Mesendoderm (in vitro differentiated cells): ENCODE results near the gene ATP5F1E.

ENCODE experiments used
- DNase-seq: peaks from one replicate; pipeline ENCODE4 v3.0.0; 2013
- H2AK5ac ChIP-seq: 2 replicates; pipeline ENCODE4 v1.6.1; 2013; ENCODE audit warnings: low read length, inconsistent platforms
- H2BK120ac ChIP-seq: 2 replicates; pipeline ENCODE4 v1.6.1; 2013; ENCODE audit warnings: low read depth, mild to moderate bottlenecking, low read length, moderate library complexity, mixed read lengths
- H2BK15ac ChIP-seq: replicated peaks from 2 replicates; pipeline ENCODE4 v1.6.1; 2013; ENCODE audit warnings: low read depth, mild to moderate bottlenecking, moderate library complexity
- H2BK5ac ChIP-seq: 2 replicates; pipeline ENCODE4 v1.6.1; 2013; ENCODE audit warnings: low read length, inconsistent platforms
- H3K18ac ChIP-seq: 2 replicates; pipeline ENCODE4 v1.6.1; 2013; ENCODE audit warnings: mild to moderate bottlenecking, low read length, mixed read lengths
- H3K23ac ChIP-seq: one replicate; pipeline ENCODE4 v1.6.1; 2013; ENCODE audit warnings: low read length
- H3K27ac ChIP-seq: 2 replicates; pipeline ENCODE4 v1.5.1; 2013; ENCODE audit warnings: low read depth, mild to moderate bottlenecking, inconsistent platforms, low read length, moderate library complexity
- H3K27me3 ChIP-seq: 2 replicates; pipeline ENCODE4 v1.6.1; 2013; ENCODE audit warnings: low read length, control low read depth, mild to moderate bottlenecking, inconsistent platforms; ENCODE audit not compliant: insufficient read depth, poor library complexity
- H3K36me3 ChIP-seq: 2 replicates; pipeline ENCODE4 v1.6.1; 2013; ENCODE audit warnings: low read length, inconsistent platforms; ENCODE audit not compliant: control insufficient read depth, insufficient read depth
- H3K4ac ChIP-seq: one replicate; pipeline ENCODE4 v1.6.1; 2013; ENCODE audit warnings: low read depth, mild to moderate bottlenecking, low read length, moderate library complexity
- H3K4me1 ChIP-seq: 2 replicates; pipeline ENCODE4 v1.6.1; 2013; ENCODE audit warnings: low read depth, low read length, inconsistent platforms; ENCODE audit not compliant: control insufficient read depth
- H3K4me2 ChIP-seq: 2 replicates; pipeline ENCODE4 v1.6.1; 2013; ENCODE audit warnings: low read length
- H3K4me3 ChIP-seq: 2 replicates; pipeline ENCODE4 v1.5.1; 2013; ENCODE audit warnings: mild to moderate bottlenecking, low read length
- H3K56ac ChIP-seq: one replicate; pipeline ENCODE4 v1.6.1; 2013; ENCODE audit warnings: low read length
- H3K79me1 ChIP-seq: 2 replicates; pipeline ENCODE4 v1.6.1; 2013; ENCODE audit warnings: low read length, inconsistent platforms
- H3K79me2 ChIP-seq: 2 replicates; pipeline ENCODE4 v1.6.1; 2013; ENCODE audit warnings: mild to moderate bottlenecking, low read length; ENCODE audit not compliant: control insufficient read depth, insufficient read depth
- H3K9ac ChIP-seq: 2 replicates; pipeline ENCODE4 v1.6.1; 2013; ENCODE audit warnings: low read length, inconsistent platforms
- H4K5ac ChIP-seq: one replicate; pipeline ENCODE4 v1.6.1; 2013; ENCODE audit warnings: low read length
- H4K8ac ChIP-seq: one replicate; pipeline ENCODE4 v1.6.1; 2013; ENCODE audit warnings: low read depth, mild to moderate bottlenecking, control low read depth, low read length, moderate library complexity
- WGBS: extraction: QIAGEN DNeasy Blood & Tissue Kit; methylation state at CpG from one replicate; pipeline ENCODE4 v1.1.7; 2013; ENCODE audit warnings: low lambda C conversion rate, missing lambda C conversion rate; ENCODE audit not compliant: insufficient coverage; ENCODE audit errors: extremely low coverage; 5-methylcytosine and 5-hydroxymethylcytosine counted together

The ATP5F1E gene

GRCh38 chr20:58991715-58992114, 40.4 kb downstream of the ATP5F1E start:
- no peak overlapping the region for H3K4ac ChIP-seq
- no peaks in the 10 kb centered on the region for H3K4me1 ChIP-seq
- no peak overlapping the region for H2BK5ac ChIP-seq
- H3K18ac ChIP-seq, result no peak overlapping the region
- no peak overlapping the region for H2AK5ac ChIP-seq
- no peak overlapping the region for H3K4me3 ChIP-seq
- H3K27me3 ChIP-seq, result no peaks in the 10 kb centered on the region
- H3K27ac ChIP-seq, result no peak overlapping the region
- no peak overlapping the region for H3K23ac ChIP-seq
- H3K56ac ChIP-seq, result no peak overlapping the region
- no peaks in the 10 kb centered on the region for H3K79me2 ChIP-seq
- no peak overlapping the region for H4K8ac ChIP-seq
- H3K4me2 ChIP-seq, result no peak overlapping the region
- H3K36me3 ChIP-seq, result peaks cover 36% of the 10 kb centered on the region
- no peak overlapping the region for H3K9ac ChIP-seq
- no peak overlapping the region for H4K5ac ChIP-seq
- H3K79me1 ChIP-seq, result no peaks in the 10 kb centered on the region
- no peak for DNase-seq
- no CpG with 5 or more reads among the region's 9 CpGs for WGBS
- no peak overlapping the region for H2BK15ac ChIP-seq
- H2BK120ac ChIP-seq, result no peak overlapping the region

- H3K9ac ChIP-seq, result no peak overlapping the region
- no peak for DNase-seq
- no peak overlapping the region for H4K5ac ChIP-seq
- H3K27ac ChIP-seq, result no peak overlapping the region
- H3K36me3 ChIP-seq, result peaks cover 35% of the 10 kb centered on the region
- H4K8ac ChIP-seq, result no peak overlapping the region
- H3K23ac ChIP-seq, result no peak overlapping the region
- H2AK5ac ChIP-seq, result no peak overlapping the region
- H3K56ac ChIP-seq, result no peak overlapping the region
- H3K4me3 ChIP-seq, result no peak overlapping the region
- no peak overlapping the region for H2BK15ac ChIP-seq
- no peak overlapping the region for H3K4ac ChIP-seq
- no peak overlapping the region for H2BK120ac ChIP-seq
- no peaks in the 10 kb centered on the region for H3K27me3 ChIP-seq
- no peak overlapping the region for H3K4me2 ChIP-seq
- H3K79me2 ChIP-seq, result no peaks in the 10 kb centered on the region
- H2BK5ac ChIP-seq, result no peak overlapping the region
- H3K79me1 ChIP-seq, result no peaks in the 10 kb centered on the region
- H3K4me1 ChIP-seq, result no peaks in the 10 kb centered on the region
- no CpG with 5 or more reads among the region's 14 CpGs for WGBS
- H3K18ac ChIP-seq, result no peak overlapping the region
Observed at GRCh38 chr20:58990651-58991445, 41.3 kb downstream of the ATP5F1E start.

- no CpG with 5 or more reads among the region's 10 CpGs for WGBS
Observed at GRCh38 chr20:58989196-58989595, 42.9 kb downstream of the ATP5F1E start.

GRCh38 chr20:58988565-58988882, 43.6 kb downstream of the ATP5F1E start:
- H2AK5ac ChIP-seq, result no peak overlapping the region
- H3K18ac ChIP-seq, result no peak overlapping the region
- no CpG with 5 or more reads among the region's 6 CpGs for WGBS
- no peaks in the 10 kb centered on the region for H3K27me3 ChIP-seq
- H2BK5ac ChIP-seq, result no peak overlapping the region
- H3K4me3 ChIP-seq, result no peak overlapping the region
- H3K23ac ChIP-seq, result no peak overlapping the region
- H4K8ac ChIP-seq, result no peak overlapping the region
- no peak overlapping the region for H4K5ac ChIP-seq
- peaks cover 21% of the 10 kb centered on the region for H3K79me2 ChIP-seq
- no peak for DNase-seq
- H3K4me2 ChIP-seq, result no peak overlapping the region
- H3K79me1 ChIP-seq, result peaks cover 19% of the 10 kb centered on the region
- H3K4ac ChIP-seq, result no peak overlapping the region
- H2BK120ac ChIP-seq, result no peak overlapping the region
- peaks cover 27% of the 10 kb centered on the region for H3K36me3 ChIP-seq
- H3K27ac ChIP-seq, result no peak overlapping the region
- H3K4me1 ChIP-seq, result peaks cover 6% of the 10 kb centered on the region
- no peak overlapping the region for H3K9ac ChIP-seq
- no peak overlapping the region for H2BK15ac ChIP-seq
- H3K56ac ChIP-seq, result no peak overlapping the region

More at GRCh38 chr20:58989196-58989595, 42.9 kb downstream of the ATP5F1E start:
- H3K36me3 ChIP-seq, result peaks cover 31% of the 10 kb centered on the region
- H2BK120ac ChIP-seq, result no peak overlapping the region
- H3K4me1 ChIP-seq, result peaks cover 1% of the 10 kb centered on the region
- no peak overlapping the region for H2BK5ac ChIP-seq
- no peak overlapping the region for H3K9ac ChIP-seq
- no peak overlapping the region for H3K4me2 ChIP-seq
- no peak overlapping the region for H2BK15ac ChIP-seq
- no peak for DNase-seq
- H3K79me1 ChIP-seq, result peaks cover 14% of the 10 kb centered on the region
- no peak overlapping the region for H3K4me3 ChIP-seq
- no peak overlapping the region for H3K4ac ChIP-seq
- no peak overlapping the region for H3K27ac ChIP-seq
- H4K5ac ChIP-seq, result no peak overlapping the region
- H2AK5ac ChIP-seq, result no peak overlapping the region
- H3K56ac ChIP-seq, result no peak overlapping the region
- peaks cover 14% of the 10 kb centered on the region for H3K79me2 ChIP-seq
- H4K8ac ChIP-seq, result no peak overlapping the region
- H3K27me3 ChIP-seq, result no peaks in the 10 kb centered on the region
- no peak overlapping the region for H3K18ac ChIP-seq
- no peak overlapping the region for H3K23ac ChIP-seq

- no peak overlapping the region for H3K18ac ChIP-seq
- WGBS, result no CpG with 5 or more reads among the region's 9 CpGs
Observed at GRCh38 chr20:58987790-58988564, 44.2 kb downstream of the ATP5F1E start.

More at GRCh38 chr20:58987790-58988564, 44.2 kb downstream of the ATP5F1E start:
- H2BK5ac ChIP-seq, result no peak overlapping the region
- no peak overlapping the region for H3K4me3 ChIP-seq
- no peak overlapping the region for H4K5ac ChIP-seq
- H4K8ac ChIP-seq, result no peak overlapping the region
- no peak overlapping the region for H3K4ac ChIP-seq
- no peak overlapping the region for H3K9ac ChIP-seq
- no peak overlapping the region for H3K27ac ChIP-seq
- no peak overlapping the region for H2BK15ac ChIP-seq
- H3K27me3 ChIP-seq, result no peaks in the 10 kb centered on the region
- H3K4me1 ChIP-seq, result peaks cover 6% of the 10 kb centered on the region
- no peak for DNase-seq
- H3K4me2 ChIP-seq, result no peak overlapping the region
- no peak overlapping the region for H3K56ac ChIP-seq
- peaks cover 23% of the 10 kb centered on the region for H3K36me3 ChIP-seq
- H2AK5ac ChIP-seq, result no peak overlapping the region
- H2BK120ac ChIP-seq, result no peak overlapping the region
- H3K79me1 ChIP-seq, result peaks cover 20% of the 10 kb centered on the region
- H3K79me2 ChIP-seq, result peaks cover 22% of the 10 kb centered on the region
- no peak overlapping the region for H3K23ac ChIP-seq
